ENCODE measurements around the gene PLLP. TPM values are rescaled to one million over a fixed set of nuclear protein-coding genes. Genes with fewer than 3 reads are reported as not detected.
"Not testable (repeated sequence)": the region's sequence is repeated elsewhere in the genome, so short reads cannot be mapped to it uniquely, and the experiment has no call there.

The PLLP gene
- polyA plus RNA-seq, 3 donors: 7.6 to 28.0 (median 12.2) TPM

DNA sequence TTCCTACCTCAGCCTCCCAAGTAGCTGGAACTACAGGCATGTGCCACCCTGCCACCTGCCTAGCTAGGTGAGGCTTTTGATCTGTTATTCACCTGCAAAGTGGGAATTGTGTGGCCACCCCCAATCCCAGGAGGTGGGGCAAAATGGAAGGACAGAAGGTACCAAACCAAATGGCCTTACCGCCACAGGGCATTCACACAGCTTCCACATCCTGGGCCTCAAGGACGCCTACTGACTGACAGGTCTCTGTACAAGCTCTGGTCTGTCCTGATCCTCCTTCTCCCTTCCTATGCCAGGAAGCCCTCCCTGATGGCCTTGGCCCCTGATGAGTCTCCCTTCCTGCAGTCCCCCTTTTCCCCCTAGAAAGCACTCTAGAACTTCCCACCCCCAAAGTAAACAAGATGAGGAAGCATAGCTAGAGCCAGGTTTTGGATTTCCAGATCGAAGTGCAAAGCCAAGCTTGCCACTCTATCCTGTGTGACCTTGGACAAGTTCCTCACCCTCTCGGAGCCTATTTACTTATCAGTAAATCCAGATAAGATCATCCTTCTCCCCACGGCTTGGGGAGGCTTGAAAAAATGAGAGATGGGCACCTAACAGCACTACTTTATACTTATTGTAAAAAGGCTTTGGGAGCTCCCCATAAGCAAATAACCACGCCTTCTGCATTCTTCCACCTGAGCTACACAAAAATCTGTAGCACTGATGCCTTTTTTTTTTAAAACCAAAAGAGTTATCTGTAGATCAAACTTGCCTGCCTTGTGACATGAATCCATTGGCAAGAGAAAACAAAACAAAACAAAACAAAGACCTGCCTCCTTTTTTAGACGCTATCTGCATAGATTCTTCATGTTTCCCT, 4.5 kb downstream of the PLLP start:
- no peak overlapping the region for H3K27ac ChIP-seq (ENCODE audit: low read depth, low read length)
- WGBS, 3 donors: 39 to 67% (median 58%) methylated on average over 7 of the region's 7 CpGs

DNA sequence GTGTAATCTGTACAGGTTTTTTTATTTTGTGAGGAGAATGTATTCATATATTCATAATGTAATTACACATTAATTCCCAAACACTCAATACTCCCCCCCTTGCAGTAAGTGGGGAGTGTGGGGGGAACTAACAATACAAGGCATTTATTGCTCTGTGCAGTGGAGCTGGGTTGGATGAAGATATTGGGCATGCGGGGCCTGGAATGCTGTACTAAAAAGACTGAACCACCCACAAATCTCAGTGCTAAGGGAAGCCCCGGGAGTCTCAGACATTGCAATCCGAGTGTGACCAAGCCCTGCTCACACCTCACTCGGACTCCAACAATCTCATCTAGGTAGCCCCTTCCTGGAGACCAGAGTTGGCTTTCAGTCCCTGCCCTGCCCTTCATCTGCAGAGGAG, 6.0 kb downstream of the PLLP start:
- H3K27ac ChIP-seq (ENCODE audit: low read depth, low read length): no peak overlapping the region
- 70 to 76% (median 72%) methylated on average over 4 of the region's 4 CpGs for WGBS, 3 donors

DNA sequence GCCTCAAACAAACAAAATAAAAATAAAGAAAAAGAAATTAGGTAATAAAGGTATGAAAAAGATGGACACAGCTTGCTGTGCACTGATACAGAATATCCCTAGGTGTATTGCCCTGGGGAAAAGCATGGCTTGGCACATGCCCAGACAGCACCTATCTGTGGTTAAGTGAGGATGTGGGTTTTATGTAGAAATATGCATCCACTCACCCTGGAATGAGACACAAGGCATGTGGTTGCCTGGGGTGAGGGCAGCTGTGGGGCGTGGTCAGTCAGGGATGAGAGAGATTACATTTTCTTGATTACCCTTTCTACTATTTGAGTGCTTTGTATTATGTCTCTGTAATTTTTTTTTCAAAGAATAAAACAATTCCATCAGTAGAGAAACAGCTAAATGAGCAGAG, 6.9 kb downstream of the PLLP start:
- 38 to 65% (median 42%) methylated on average over 1 of the region's 1 CpG for WGBS, 3 donors
- no peak overlapping the region for H3K27ac ChIP-seq (ENCODE audit: low read depth, low read length)

DNA sequence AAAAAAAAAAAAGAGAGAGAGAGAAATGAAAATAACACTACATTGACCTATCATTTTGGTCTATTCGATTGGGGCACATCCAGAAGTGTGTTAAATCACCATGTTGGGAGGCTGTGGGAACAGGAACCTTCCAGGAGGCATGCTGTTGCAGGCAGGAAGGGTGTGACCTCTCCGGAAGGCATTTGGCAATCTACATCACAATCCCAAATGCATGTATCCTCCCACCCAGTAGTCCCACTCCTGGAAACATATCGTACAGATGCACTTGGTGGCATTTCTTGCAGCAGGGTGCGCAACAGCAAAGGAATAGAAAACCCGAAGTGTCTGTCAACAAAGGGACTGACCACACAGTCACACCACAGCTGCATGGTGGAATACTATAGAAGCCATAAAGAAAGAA, 7.9 kb downstream of the PLLP start:
- WGBS, 3 donors: 26 to 77% (median 31%) methylated on average over 5 of the region's 5 CpGs
- H3K27ac ChIP-seq (ENCODE audit: low read depth, low read length): no peak overlapping the region

DNA sequence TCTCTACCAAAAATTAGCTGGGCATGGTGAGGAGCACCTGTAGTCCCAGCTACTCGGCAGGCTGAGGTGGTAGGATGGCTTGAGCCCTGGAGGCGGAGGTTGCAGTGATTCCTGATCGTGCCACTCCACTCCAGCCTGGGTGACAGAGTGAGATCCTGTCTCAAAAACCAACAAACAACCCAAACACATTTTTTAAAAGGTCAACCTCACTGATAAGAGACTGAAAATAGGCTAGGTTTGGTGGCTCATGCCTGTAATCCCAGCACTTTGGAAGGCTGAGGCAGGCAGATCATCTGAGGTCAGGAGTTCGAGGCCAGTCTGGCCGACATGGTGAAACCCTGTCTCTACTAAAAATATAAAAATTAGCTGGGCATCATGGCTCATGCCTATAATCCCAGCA, 8.5 kb downstream of the PLLP start:
- 76 to 82% (median 79%) methylated on average over 5 of the region's 5 CpGs for WGBS, 3 donors

DNA sequence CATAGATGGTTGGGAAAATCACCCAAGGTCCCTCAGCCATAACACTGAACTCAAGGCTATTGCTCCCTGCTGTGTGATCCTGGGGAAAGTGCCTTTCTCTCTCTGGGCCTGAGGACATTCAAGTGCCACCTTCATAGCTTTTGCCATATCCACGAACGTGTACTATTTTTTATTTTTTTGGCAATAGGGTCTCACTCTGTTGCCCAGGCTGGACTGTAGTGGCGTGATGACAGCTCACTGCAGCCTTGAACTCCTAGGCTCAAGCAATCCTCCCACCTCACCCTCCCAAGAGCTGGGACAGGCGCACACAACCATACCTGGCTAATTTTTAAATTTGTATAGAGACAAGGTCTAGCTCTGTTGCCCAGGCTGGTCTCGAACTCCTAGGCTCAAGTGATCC, 10.6 kb downstream of the PLLP start:
- H3K27ac ChIP-seq (ENCODE audit: low read depth, low read length): no peak overlapping the region
- 90 to 92% (median 92%) methylated on average over 5 of the region's 5 CpGs for WGBS, 3 donors

More for the DNA sequence above, 8.5 kb downstream of the PLLP start:
- not testable (repeated sequence) for H3K27ac ChIP-seq (ENCODE audit: low read depth, low read length)

DNA sequence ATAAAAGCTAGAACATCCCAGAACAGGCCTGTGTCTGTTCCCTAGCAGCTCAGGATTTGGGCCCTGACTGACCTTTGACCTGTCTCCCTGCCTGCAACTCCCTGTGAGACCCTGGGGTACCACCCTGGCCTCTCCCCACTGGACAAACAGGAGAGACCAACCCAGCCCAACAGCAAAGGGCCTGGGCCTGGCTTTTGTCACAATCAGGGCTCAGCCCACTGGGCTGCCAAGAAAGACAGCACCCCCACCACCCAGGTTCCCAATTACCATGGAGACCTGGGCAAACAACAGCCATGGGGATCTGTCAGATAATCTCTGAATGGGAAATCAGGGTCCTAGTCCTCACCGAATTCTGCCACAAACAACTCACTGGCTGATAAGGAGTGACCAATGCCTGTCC, 11.1 kb downstream of the PLLP start:
- no peak overlapping the region for H3K27ac ChIP-seq (ENCODE audit: low read depth, low read length)
- WGBS, 3 donors: 22 to 67% (median 64%) methylated on average over 1 of the region's 1 CpG

DNA sequence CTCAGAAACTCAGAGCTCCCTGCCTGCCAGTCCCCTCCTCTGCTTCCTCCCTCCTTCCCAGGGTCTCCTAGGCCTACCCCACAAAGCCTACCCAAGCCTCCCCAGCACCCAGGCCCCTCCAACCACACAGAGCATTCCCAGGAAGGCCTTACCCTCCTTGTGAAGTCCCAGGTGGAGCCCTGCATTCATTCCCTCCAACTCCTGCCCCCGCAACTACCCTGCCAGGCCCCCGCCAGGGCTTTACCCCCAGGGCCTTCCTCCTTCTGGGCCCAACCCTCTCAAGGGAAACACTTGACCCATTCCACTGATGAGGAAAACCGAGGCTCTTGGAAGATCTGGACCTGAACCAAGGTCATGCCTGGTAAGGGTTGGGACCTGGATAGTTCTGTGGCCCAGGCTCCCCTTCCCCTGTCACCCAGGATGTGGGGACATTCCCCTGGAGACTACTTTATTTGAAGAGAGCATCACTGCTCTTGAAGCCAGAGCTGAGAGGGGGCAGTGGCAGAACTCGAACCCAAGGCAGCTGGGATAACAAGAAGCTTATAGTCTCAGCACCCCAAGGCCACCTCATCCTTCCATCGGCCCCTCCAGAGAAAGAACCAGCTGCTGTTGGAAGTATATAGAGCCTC, 12.5 kb downstream of the PLLP start:
- no peak overlapping the region for H3K27ac ChIP-seq (ENCODE audit: low read depth, low read length)
- 77 to 88% (median 83%) methylated on average over 5 of the region's 5 CpGs for WGBS, 3 donors

DNA sequence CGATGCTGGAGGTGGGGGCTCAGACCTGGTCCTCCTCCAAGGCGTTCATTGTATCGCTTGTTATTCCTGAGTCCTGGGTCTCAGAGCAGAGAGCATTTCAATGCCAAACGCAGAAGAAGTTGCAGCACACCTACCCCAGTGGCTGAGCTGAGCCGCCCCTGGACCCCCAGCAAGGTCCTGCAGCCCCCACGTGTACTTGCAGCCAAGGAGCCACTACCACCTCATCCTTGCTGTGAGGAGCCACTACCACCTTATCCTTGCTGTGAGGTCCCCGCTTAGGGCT, 13.5 kb downstream of the PLLP start:
- H3K27ac ChIP-seq (ENCODE audit: low read depth, low read length): no peak overlapping the region
- 88 to 94% (median 91%) methylated on average over 7 of the region's 7 CpGs for WGBS, 3 donors

DNA sequence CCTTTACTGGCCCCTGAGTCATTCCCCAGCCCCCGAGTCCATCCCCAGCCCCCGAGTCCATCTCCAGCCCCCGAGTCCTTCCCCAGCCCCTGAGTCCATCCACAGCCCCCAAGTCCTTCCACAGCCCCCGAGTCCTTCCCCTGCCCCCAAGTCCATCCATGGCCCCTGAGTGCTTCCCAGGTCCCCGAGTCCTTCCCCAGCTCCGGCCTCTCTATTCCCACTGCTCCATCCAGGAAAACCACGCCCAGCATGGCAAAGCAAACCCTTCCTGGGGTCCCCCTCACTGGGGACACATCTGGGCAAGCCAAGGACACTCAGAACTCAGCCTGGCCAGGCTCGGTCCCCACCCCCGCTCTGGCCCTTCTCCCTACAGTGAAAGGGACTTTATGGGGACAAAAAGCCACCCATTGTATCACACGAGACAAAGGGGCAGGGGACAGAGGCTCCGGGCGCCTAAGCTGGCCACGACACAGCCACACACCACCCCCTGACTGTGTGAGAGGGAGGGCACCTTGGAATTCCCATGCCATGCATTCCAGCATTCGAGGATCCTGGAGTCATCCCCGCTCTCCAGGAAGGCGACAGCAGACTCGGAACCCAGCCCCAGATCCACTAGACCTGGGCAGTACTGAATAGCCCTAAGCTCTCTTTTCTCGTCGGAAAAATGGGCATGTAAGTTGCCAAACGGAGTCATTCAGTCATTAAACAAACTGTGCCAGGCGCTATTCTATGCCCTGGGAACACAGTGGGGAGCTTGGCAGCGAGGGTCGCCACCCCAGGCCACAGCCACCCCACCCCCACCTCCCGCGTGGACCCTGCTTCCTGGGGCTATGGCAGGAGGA, 14.0 kb downstream of the PLLP start:
- no peak overlapping the region for H3K27ac ChIP-seq (ENCODE audit: low read depth, low read length)
- WGBS, 3 donors: 81 to 86% (median 81%) methylated on average over 25 of the region's 25 CpGs

DNA sequence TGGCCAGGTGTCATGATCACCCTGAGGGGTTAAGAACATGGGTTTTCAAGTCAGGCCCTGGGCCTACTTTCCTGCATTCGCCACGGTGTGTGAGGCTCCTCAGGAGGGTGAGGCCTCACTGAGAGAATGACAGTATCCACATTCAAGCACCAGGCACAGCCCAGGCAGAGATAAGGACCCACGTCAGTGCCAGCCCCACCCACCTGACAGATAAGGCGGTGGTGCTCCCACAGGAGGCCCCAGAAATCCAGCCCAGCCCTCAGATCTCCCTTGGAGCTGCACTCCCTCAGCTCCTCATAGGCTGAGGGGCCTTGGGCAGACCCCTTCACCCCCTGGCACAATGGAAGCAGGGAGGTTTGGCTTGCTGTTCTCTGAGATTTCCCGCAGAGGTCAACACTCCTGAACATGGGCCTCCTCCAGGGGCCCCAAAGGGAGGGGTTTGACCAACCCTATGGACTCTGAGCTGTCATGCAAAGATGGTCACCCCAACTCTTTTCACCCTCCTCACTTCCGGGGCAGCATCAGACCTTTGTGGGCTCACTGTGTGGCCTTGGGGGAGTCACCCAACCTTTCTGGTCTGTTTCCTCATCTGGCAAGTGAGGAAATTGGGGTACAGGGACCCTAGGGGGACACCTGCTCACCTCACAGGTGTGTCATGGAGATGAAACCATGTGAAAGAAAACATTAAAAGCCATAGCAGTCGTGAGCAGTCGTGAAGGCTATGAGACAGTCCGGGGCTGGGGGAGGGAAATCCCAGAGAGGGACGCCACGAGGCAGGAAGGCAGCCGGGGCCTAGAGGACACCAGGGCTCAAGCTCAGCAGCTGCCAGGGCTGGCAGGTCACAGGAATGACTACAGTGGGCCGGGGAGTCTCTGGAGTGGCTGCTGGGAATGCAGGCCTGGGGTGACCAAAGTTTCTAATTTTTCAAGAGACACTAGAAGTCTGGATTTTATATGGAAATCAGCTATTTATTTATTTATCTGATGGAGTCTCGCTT, 15.4 kb downstream of the PLLP start:
- no peak overlapping the region for H3K27ac ChIP-seq (ENCODE audit: low read depth, low read length)
- 56 to 60% (median 58%) methylated on average over 14 of the region's 14 CpGs for WGBS, 3 donors

DNA sequence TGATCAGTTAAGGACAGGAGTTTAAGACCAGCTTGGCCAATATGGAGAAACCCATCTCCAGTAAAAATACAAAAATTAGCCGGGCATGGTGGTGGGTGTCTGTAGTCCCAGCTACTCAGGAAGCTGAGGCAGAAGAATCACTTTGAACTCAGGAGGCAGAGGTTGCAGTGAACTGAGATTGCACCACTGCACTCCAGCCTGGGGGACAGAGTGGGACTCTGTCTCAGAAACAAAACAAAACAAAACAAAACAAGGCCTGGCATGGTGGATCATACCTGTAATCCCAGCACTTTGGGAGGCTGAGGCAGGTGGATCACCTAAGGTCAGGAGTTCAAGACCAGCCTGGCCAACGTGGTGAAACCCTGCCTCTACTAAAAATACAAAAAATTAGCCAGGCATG, 17.1 kb downstream of the PLLP start:
- WGBS, 3 donors: 64 to 74% (median 67%) methylated on average over 2 of the region's 2 CpGs
- not testable (repeated sequence) for H3K27ac ChIP-seq (ENCODE audit: low read depth, low read length)

DNA sequence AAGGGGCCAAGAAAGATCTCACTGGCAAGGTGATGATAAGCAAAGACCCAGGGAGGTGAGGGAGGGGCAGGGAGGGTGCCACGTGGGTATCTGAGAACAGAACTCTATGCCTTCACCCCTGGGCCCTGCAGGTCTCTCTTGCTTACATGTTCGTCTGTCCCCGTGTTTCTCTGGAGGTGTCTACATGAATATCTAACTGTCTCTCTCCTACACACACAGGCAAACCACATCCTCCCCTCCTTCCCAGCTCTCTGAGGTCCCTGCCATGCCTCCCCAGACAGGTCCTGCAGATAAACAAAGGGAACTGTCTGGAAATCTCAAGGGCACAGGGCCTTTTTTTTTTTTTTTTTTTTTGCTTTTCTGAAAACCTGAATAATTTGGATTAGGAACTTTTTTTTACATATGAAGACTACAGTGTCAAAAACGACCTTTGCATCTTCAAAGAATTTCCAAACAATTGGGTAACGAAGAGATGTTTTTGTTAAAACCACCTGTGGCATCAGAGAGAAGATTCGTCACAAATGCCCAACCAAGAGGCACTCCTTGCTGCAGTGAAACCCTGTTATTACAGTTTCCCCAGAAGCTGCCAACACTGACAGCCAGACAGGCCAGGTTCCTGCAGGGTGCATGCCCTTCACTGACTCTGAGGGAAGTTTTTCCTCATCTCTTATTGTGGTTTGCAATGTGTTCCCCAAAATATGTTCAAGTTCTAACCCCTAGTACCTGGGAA, 17.8 kb downstream of the PLLP start:
- no peak overlapping the region for H3K27ac ChIP-seq (ENCODE audit: low read depth, low read length)
- 28 to 52% (median 50%) methylated on average over 6 of the region's 6 CpGs for WGBS, 3 donors

DNA sequence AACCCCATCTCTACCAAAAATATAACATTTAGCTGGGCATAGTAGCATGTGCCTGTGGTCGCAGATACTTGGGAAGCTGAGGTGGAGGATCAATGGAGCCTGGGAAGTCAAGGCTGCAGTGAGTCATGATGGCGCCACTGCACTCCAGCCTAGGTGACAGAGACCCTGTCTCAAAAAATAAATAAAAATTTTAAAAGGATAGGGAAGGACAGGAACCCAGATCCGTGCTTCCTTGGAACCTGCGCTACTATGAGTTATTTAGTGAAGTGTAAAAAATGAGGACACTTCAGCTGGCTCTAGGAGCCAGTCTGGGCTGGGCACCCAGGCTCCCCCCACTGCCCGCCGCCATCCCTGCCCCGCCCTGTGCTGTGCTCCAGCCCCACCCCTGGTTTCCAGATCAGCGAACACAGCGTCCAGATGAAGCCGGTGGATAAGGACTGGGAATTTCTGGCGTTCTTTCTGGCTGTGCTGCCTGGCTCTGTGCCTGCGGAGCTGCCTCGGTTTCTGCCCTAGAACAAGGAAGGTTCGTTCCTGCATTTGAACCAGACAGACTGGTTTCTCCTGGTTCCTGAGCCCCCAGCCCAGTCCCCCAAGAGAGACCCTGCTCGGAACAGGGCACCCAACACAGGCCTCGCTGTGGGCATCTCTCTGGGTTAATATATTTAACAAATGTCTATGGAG, 18.5 kb downstream of the PLLP start:
- H3K27ac ChIP-seq (ENCODE audit: low read depth, low read length): no peak overlapping the region
- WGBS, 3 donors: 23 to 62% (median 53%) methylated on average over 16 of the region's 16 CpGs

DNA sequence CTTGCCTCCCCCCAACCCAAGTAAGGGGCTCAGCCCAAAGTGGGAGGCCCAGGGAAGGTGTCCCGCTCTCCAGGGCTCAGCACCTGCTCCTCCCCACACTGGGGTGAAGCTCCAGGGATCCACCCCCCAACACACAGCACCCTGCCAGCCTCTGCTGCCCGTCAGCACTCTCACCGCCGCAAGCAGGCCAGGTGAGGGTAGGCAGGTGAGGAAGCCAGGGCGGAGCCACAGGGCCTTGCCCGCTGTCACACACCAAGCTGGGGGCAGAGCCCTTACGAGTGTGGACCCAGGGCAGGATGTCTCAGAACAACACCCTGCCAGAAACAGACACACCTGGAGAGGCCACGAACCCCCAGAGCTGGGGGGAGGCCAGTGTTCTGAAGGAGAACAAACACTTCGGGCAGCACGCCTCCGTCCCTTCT, 19.5 kb downstream of the PLLP start:
- WGBS, 3 donors: 25 to 89% (median 88%) methylated on average over 11 of the region's 11 CpGs
- no peak overlapping the region for H3K27ac ChIP-seq (ENCODE audit: low read depth, low read length)

DNA sequence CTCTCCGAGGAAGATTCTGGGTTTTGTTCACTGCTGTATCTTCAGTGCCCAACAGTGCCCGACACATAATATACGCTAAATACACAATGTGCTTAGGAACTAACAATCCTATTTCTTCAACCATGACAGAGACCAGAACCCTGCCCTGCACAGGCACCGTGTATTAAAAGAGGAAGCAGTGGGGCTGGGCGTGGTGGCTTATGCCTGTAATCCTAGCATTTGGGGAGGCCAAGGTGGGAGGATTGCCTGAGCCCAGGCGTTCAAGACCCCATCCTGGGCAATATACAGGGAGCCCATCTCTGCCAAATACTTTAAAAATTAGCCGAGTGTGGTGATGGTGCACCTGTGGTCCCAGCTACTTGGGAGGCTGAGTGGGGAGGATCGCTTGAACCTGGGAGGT, 20.1 kb downstream of the PLLP start:
- 79 to 88% (median 81%) methylated on average over 8 of the region's 8 CpGs for WGBS, 3 donors
- H3K27ac ChIP-seq (ENCODE audit: low read depth, low read length): no peak overlapping the region

All from adipose tissue (tissue), 3 donors.